Liver (tissue), 9 donors: ENCODE data around the gene LRCH3. TPM values are rescaled to one million over a fixed set of nuclear protein-coding genes. Genes with fewer than 3 reads are reported as not detected.

Experiments
- DNase-seq: peaks from one replicate; pipeline ENCODE4 v3.0.0-alpha.2; 2017; ENCODE audit warnings: low spot score
- H3K27ac ChIP-seq, 2 donors: one replicate each; pipeline ENCODE4 v1.7.0; 2013; ENCODE audit warnings: inconsistent platforms in 2 of 2, low read length in 2 of 2, control low read depth in 1 of 2, low read depth in 1 of 2, mild to moderate bottlenecking in 1 of 2
- H3K27me3 ChIP-seq, 4 donors: one replicate each; pipeline versions ENCODE4 v1.6.1 to v1.7.0; 2013; ENCODE audit warnings: low read length in 3 of 4, inconsistent platforms in 1 of 4, mild to moderate bottlenecking in 1 of 4, moderate library complexity in 1 of 4; ENCODE audit not compliant: control insufficient read depth in 4 of 4, insufficient read depth in 4 of 4
- H3K36me3 ChIP-seq, 4 donors: one replicate each; pipeline versions ENCODE4 v1.6.1 to v1.7.0; 2013; ENCODE audit warnings: low read length in 3 of 4, mild to moderate bottlenecking in 3 of 4, low read depth in 1 of 4, moderate library complexity in 1 of 4; ENCODE audit not compliant: control insufficient read depth in 4 of 4, insufficient read depth in 3 of 4
- H3K4me1 ChIP-seq, 4 donors: one replicate each; pipeline versions ENCODE4 v1.6.1 to v1.7.0; 2013; ENCODE audit warnings: low read length in 3 of 4, mild to moderate bottlenecking in 3 of 4, moderate library complexity in 1 of 4; ENCODE audit not compliant: control insufficient read depth in 4 of 4, insufficient read depth in 4 of 4
- H3K4me3 ChIP-seq, 3 donors: one replicate each; pipeline versions ENCODE4 v1.6.1 to v1.7.0; 2013; ENCODE audit warnings: low read length in 3 of 3, control low read depth in 1 of 3, low read depth in 1 of 3, mild to moderate bottlenecking in 1 of 3
- H3K9ac ChIP-seq, 2 donors: one replicate each; pipeline ENCODE4 v1.7.0; 2013; ENCODE audit warnings: low read length in 2 of 2, mild to moderate bottlenecking in 2 of 2, moderate library complexity in 2 of 2, control low read depth in 1 of 2, low read depth in 1 of 2
- H3K9me3 ChIP-seq, 4 donors: one replicate each; pipeline versions ENCODE4 v1.6.1 to v1.7.0; 2013; ENCODE audit warnings: low read length in 3 of 4; ENCODE audit not compliant: control insufficient read depth in 4 of 4
- FOXA1 ChIP-seq: IDR thresholded peaks from 2 replicates; pipeline ENCODE4 v1.6.1; 2016; ENCODE audit warnings: antibody characterized with exemption
- FOXA2 ChIP-seq: IDR thresholded peaks from 2 replicates; pipeline ENCODE4 v1.6.1; 2016; ENCODE audit warnings: antibody characterized with exemption
- GABPA ChIP-seq, 2 donors: IDR thresholded peaks in 1 of 2; conservative IDR thresholded peaks in 1 of 2; 2 replicates each; pipeline ENCODE4 v1.6.1; 2016; ENCODE audit warnings: antibody characterized with exemption in 2 of 2, mild to moderate bottlenecking in 1 of 2, moderate library complexity in 1 of 2
- HNF4A ChIP-seq, 2 donors: conservative IDR thresholded peaks; 2 replicates each; pipeline ENCODE4 v1.6.1; 2016; ENCODE audit warnings: antibody characterized with exemption in 2 of 2, mild to moderate bottlenecking in 2 of 2
- JUND ChIP-seq, 2 donors: IDR thresholded peaks; 2 replicates each; pipeline ENCODE4 v1.6.1; 2016; ENCODE audit warnings: antibody characterized with exemption in 2 of 2
- RXRA ChIP-seq, 2 donors: IDR thresholded peaks; 2 replicates each; pipeline ENCODE4 v1.6.1; 2017 to 2018; ENCODE audit warnings: antibody characterized with exemption in 2 of 2, mild to moderate bottlenecking in 1 of 2
- SP1 ChIP-seq: IDR thresholded peaks from 2 replicates; pipeline ENCODE4 v1.6.1; 2018; ENCODE audit warnings: antibody characterized with exemption, mild to moderate bottlenecking
- TAF1 ChIP-seq: conservative IDR thresholded peaks from 2 replicates; pipeline ENCODE4 v1.6.1; 2016; ENCODE audit warnings: antibody characterized with exemption, mild to moderate bottlenecking
- YY1 ChIP-seq: IDR thresholded peaks from 2 replicates; pipeline ENCODE4 v1.6.1; 2016; ENCODE audit warnings: antibody characterized with exemption, mild to moderate bottlenecking
- WGBS: extraction: QIAGEN DNeasy Blood & Tissue Kit; methylation state at CpG from one replicate; pipeline ENCODE4 v1.1.7; 2013; 5-methylcytosine and 5-hydroxymethylcytosine counted together
- polyA plus RNA-seq, 2 donors: library from polyadenylated mRNA; stranded (reverse) in 1 of 2; unstranded in 1 of 2; fragments of 200-250 nt in 1 of 2; fragments of >200 nt in 1 of 2; fragmentation: Nextera tagmentation in 1 of 2; extraction: Ambion mirVana in 1 of 2; gene quantifications; one replicate each; pipeline versions ENCODE4 v1.2.1 to v1.2.3, GENCODE V29; 2013 to 2015
- total RNA-seq, 2 donors: library from RNA; depleted of rRNA; stranded (reverse); fragments of >200 nt; gene quantifications; one replicate each; pipeline ENCODE4 v1.2.3, GENCODE V29; 2014
- TF ChIP-seq, protein P1 (sequence below): IDR thresholded peaks from 2 replicates; pipeline ENCODE4 v1.6.1; 2016; ENCODE audit warnings: antibody characterized with exemption, mild to moderate bottlenecking
- TF ChIP-seq, protein P2 (sequence below): IDR thresholded peaks from 2 replicates; pipeline ENCODE4 v1.6.1; 2016; ENCODE audit warnings: antibody characterized with exemption
- donor health status: healthy.
- donor health status: healthy.
- donor health status: healthy.
- donor health status: healthy.
- donor health status: healthy.

Gene LRCH3
- total and polyA plus RNA-seq, 4 donors: 6.2 to 67.2 (median 19.7) TPM

DNA sequence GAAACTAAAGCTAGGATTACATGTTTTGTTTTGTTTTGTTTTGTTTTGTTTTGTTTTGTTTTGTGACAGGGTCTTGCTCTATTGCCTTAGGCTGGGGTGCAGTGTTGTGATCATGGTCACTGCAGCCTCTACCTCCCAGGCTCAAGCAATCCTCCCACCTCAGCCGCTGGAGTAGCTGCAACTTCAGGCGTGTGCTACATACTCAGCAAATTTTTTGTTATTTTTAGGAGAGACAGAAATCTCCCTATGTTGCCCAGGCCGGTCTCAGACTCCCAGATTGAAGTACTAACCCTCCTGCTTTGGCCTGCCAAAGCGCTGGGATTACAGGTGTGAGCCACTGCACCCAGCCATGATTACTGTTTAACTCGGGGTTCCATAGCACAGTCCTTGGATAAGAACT lies 50.7 kb downstream of the LRCH3 start:
- Histone ChIP-seq H3K27me3 (no peaks in the 10 kb centered on the region), H3K9me3 (no peaks in the 10 kb centered on the region), H3K36me3 (peaks cover 12 to 36% (median 25%) of the 10 kb centered on the region in 4 donors), H3K9ac (no peak overlapping the region), H3K4me1 (no peaks in the 10 kb centered on the region), H3K27ac (no peak overlapping the region), H3K4me3 (no peak overlapping the region)
- 98% methylated on average over 5 of the region's 5 CpGs for WGBS
- no peak for DNase-seq
- no peak for TF ChIP-seq HNF4A (conservative IDR thresholded peaks at IDR 0.05)
- TF ChIP-seq FOXA2: no peak
- no peak for TF ChIP-seq JUND (IDR thresholded peaks at IDR 0.05)
- TF ChIP-seq FOXA1: no peak
- TF ChIP-seq, protein P1, sequence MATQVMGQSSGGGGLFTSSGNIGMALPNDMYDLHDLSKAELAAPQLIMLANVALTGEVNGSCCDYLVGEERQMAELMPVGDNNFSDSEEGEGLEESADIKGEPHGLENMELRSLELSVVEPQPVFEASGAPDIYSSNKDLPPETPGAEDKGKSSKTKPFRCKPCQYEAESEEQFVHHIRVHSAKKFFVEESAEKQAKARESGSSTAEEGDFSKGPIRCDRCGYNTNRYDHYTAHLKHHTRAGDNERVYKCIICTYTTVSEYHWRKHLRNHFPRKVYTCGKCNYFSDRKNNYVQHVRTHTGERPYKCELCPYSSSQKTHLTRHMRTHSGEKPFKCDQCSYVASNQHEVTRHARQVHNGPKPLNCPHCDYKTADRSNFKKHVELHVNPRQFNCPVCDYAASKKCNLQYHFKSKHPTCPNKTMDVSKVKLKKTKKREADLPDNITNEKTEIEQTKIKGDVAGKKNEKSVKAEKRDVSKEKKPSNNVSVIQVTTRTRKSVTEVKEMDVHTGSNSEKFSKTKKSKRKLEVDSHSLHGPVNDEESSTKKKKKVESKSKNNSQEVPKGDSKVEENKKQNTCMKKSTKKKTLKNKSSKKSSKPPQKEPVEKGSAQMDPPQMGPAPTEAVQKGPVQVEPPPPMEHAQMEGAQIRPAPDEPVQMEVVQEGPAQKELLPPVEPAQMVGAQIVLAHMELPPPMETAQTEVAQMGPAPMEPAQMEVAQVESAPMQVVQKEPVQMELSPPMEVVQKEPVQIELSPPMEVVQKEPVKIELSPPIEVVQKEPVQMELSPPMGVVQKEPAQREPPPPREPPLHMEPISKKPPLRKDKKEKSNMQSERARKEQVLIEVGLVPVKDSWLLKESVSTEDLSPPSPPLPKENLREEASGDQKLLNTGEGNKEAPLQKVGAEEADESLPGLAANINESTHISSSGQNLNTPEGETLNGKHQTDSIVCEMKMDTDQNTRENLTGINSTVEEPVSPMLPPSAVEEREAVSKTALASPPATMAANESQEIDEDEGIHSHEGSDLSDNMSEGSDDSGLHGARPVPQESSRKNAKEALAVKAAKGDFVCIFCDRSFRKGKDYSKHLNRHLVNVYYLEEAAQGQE: no peak
- TF ChIP-seq, protein P2, sequence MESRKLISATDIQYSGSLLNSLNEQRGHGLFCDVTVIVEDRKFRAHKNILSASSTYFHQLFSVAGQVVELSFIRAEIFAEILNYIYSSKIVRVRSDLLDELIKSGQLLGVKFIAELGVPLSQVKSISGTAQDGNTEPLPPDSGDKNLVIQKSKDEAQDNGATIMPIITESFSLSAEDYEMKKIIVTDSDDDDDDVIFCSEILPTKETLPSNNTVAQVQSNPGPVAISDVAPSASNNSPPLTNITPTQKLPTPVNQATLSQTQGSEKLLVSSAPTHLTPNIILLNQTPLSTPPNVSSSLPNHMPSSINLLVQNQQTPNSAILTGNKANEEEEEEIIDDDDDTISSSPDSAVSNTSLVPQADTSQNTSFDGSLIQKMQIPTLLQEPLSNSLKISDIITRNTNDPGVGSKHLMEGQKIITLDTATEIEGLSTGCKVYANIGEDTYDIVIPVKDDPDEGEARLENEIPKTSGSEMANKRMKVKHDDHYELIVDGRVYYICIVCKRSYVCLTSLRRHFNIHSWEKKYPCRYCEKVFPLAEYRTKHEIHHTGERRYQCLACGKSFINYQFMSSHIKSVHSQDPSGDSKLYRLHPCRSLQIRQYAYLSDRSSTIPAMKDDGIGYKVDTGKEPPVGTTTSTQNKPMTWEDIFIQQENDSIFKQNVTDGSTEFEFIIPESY: no peak
- no peak for TF ChIP-seq YY1
- no peak for TF ChIP-seq RXRA (IDR thresholded peaks at IDR 0.05)

DNA sequence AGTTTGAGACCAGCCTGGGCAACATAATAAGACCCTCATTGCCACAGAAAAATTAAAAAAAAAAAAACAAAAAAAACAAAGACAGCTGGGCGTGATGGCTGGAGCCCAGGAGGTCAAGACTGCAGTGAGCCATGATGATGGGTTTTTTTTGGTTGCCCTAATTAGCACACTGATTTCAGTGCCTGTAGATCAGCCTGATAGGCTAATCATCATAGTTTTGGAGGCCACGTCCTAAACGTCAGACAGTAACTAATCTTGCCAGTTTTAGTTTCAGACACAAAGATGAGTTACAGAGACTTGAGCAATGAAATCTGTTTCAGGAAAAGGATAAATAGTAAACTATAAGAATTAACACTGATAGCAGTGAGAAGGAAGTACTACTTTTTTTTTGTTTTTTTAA lies 55.4 kb downstream of the LRCH3 start:
- no peak for TF ChIP-seq GABPA (IDR thresholded peaks at IDR 0.05 in 1 of 2, conservative IDR thresholded peaks at IDR 0.05 in 1 of 2)
- no peak for TF ChIP-seq FOXA2
- Histone ChIP-seq H3K27me3 (no peaks in the 10 kb centered on the region), H3K4me3 (no peak overlapping the region), H3K36me3 (peaks cover 3 to 23% (median 14%) of the 10 kb centered on the region in 4 donors), H3K27ac (no peak overlapping the region), H3K4me1 (peaks cover 0 to 7% (median 5%) of the 10 kb centered on the region in 4 donors), H3K9me3 (no peaks in the 10 kb centered on the region), H3K9ac (no peak overlapping the region)
- WGBS: 90% methylated on average over 3 of the region's 3 CpGs
- DNase-seq: no peak

DNA sequence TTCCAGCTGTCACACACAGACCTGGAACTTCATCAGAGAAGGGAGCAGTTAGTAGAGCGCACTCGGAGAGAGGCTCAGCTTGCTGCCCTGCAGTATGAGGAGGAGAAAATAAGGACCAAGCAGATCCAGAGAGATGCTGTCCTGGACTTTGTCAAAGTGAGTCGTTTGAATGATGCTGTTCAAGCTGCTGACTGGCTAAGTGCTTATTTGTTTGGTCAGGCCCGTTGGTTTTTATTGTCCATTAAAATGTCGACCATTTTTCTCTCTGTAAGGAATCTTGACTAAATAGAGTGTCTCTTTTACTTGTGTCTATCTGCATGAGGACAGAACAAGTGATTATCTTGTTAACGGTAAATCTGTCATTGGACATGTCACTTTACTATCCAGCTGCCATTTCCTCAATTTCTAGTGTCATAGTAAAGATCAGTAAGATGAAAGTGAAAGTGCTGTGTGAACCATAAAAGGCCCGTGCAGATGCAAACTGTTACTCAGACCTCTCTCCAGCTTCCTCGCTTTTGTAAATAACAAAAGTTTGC lies 56.9 kb downstream of the LRCH3 start:
- 43% methylated on average over 8 of the region's 8 CpGs for WGBS
- Histone ChIP-seq H3K9me3 (no peaks in the 10 kb centered on the region), H3K27me3 (no peaks in the 10 kb centered on the region), H3K4me1 (peaks cover 0 to 7% (median 5%) of the 10 kb centered on the region in 4 donors), H3K4me3 (peak overlapping the region in 1 of 3 donors; percentile 38), H3K36me3 (peaks cover 5 to 26% (median 13%) of the 10 kb centered on the region in 4 donors), H3K9ac (peak overlapping the region in 1 of 2 donors; percentile 91), H3K27ac (peak overlapping the region; percentile 61 to 83)
- no peak for DNase-seq
- TF ChIP-seq SP1 (peak; percentile 28), RXRA (IDR thresholded peaks at IDR 0.05) (no peak), TAF1 (no peak), FOXA2 (no peak), YY1 (peak; percentile 58)
